ENCODE data around the gene MKRN2OS.

DNA sequence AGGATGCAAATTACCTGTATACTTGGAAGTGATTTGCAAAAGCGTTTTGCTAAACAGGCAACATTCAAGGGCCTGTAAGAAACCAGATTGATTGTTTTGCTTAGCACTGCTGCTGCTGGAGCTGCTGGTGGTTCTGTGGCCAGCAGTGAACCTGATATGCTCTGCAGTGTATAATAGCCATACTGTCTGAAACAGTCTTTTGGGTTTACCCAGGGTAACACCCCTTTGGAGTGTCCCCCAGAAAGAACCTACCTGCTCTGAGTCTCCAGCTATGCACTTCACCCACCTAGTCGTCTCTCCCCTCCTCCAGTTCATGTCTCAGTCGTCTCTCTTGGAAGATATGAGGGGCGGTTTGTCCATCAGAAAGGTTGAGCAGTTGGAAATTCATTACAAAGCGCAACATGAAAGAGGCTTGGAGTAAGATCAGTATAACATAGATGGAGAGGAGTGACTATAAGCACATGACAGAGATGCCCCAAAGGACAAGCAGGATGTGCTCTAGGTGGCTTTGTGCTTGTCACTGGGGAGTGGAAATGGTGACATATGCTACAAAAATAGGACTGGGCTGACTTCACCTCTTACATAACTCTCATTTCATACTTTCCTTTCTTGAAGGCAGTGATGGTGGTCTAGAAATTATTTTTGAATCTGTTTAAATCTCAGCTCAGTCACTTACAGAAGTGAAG is 15.3 kb upstream of the MKRN2OS start:
- TF ChIP-seq, protein P1, sequence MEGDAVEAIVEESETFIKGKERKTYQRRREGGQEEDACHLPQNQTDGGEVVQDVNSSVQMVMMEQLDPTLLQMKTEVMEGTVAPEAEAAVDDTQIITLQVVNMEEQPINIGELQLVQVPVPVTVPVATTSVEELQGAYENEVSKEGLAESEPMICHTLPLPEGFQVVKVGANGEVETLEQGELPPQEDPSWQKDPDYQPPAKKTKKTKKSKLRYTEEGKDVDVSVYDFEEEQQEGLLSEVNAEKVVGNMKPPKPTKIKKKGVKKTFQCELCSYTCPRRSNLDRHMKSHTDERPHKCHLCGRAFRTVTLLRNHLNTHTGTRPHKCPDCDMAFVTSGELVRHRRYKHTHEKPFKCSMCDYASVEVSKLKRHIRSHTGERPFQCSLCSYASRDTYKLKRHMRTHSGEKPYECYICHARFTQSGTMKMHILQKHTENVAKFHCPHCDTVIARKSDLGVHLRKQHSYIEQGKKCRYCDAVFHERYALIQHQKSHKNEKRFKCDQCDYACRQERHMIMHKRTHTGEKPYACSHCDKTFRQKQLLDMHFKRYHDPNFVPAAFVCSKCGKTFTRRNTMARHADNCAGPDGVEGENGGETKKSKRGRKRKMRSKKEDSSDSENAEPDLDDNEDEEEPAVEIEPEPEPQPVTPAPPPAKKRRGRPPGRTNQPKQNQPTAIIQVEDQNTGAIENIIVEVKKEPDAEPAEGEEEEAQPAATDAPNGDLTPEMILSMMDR (IDR thresholded peaks at IDR 0.05), result no peak
- TF ChIP-seq EP300 (IDR thresholded peaks at IDR 0.05) (no peak), POLR2A (IDR thresholded peaks at IDR 0.05) (no peak)
